Measurements from ENCODE around the gene MPC1. TPM values are rescaled to one million over a fixed set of nuclear protein-coding genes. Genes with fewer than 3 reads are reported as not detected.

Gene MPC1
- total RNA-seq, 2 experiments from 2014 or later = 32.8 to 36.7 TPM

DNA sequence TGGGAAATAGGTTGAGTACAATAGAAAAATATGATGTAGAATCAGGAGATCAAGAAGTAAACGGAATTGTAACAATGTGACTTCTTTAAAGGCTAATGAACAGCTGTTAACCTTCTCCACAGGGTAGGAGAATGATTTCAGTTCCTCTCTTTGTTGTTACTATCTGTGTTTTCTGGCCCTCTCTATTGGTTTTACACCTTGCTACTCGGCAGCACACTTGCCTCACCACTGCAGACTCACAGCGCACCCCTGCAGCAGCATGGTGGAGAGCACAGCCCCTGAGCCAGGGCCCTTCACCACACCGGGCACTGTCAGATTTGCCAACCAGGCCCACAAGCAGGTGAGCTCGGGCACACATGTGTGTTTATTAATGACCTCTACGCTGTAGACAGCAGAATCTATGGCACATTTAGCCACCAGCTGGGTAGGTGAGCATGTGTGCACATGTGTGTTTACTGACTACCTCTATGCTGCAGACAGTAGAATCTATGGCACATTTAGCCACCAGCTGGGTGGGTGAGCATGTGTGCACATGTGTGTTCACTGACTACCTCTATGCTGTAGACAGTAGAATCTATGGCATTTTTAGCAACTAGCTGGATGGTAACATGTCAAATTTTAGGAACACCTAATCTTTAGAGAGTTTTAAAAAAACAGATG is 57.2 kb downstream of the MPC1 start:
- Mint-ChIP-seq H3K27ac (no peak overlapping the region), H3K4me3 (no peak overlapping the region), H3K27me3 (ENCODE audit: low read depth) (no peaks in the 10 kb centered on the region), H3K36me3 (ENCODE audit: low read depth) (peaks cover 34% of the 10 kb centered on the region), H3K4me1 (ENCODE audit: low read depth) (no peaks in the 10 kb centered on the region), H3K9me3 (ENCODE audit: insufficient read depth) (no peaks in the 10 kb centered on the region)
- DNase-seq (no peak), ATAC-seq (no peak)
- ChIA-PET POLR2A (interaction anchor here (0.9 kb wide), 1 partner anchor 16 kb away, joined by 3 read pairs; the partner anchor contains the start of gene SFT2D1), CTCF (interaction anchor here (1.9 to 2.4 kb wide), 3 partner anchors 12 to 75 kb away, joined by 10 to 13 read pairs (median 12); no protein-coding TSS in a partner anchor)

GRCh38 chr6:166323395-166323794 is 59.3 kb downstream of the MPC1 start:
- peaks cover 27% of the 10 kb centered on the region for H3K36me3 Mint-ChIP-seq (ENCODE audit: low read depth)
- H3K4me3 Mint-ChIP-seq = no peak overlapping the region
- ChIA-PET POLR2A (no interaction called here), CTCF (interaction anchor here (1.2 to 2.8 kb wide), 2 partner anchors 10 to 58 kb away, joined by 4 to 18 read pairs; no protein-coding TSS in a partner anchor)
- no peaks in the 10 kb centered on the region for H3K27me3 Mint-ChIP-seq (ENCODE audit: low read depth)
- DNase-seq (no peak), ATAC-seq (no peak)
- H3K4me1 Mint-ChIP-seq (ENCODE audit: low read depth) = no peaks in the 10 kb centered on the region
- no peak overlapping the region for H3K27ac Mint-ChIP-seq
- H3K9me3 Mint-ChIP-seq (ENCODE audit: insufficient read depth) = no peaks in the 10 kb centered on the region

GRCh38 chr6:166318649-166319600 is 63.8 kb downstream of the MPC1 start:
- Mint-ChIP-seq H3K27me3 (ENCODE audit: low read depth) (peaks cover 4% of the 10 kb centered on the region), H3K9me3 (ENCODE audit: insufficient read depth) (no peaks in the 10 kb centered on the region), H3K4me1 (ENCODE audit: low read depth) (no peaks in the 10 kb centered on the region), H3K4me3 (no peak overlapping the region), H3K36me3 (ENCODE audit: low read depth) (peaks cover 7% of the 10 kb centered on the region), H3K27ac (no peak overlapping the region)
- ChIA-PET CTCF (interaction anchor here (0.9 to 2.6 kb wide), 6 partner anchors 63 to 1032 kb away, joined by 3 to 8 read pairs (median 4); no protein-coding TSS in a partner anchor), POLR2A (no interaction called here)
- DNase-seq = no peak
- ATAC-seq = no peak

DNA sequence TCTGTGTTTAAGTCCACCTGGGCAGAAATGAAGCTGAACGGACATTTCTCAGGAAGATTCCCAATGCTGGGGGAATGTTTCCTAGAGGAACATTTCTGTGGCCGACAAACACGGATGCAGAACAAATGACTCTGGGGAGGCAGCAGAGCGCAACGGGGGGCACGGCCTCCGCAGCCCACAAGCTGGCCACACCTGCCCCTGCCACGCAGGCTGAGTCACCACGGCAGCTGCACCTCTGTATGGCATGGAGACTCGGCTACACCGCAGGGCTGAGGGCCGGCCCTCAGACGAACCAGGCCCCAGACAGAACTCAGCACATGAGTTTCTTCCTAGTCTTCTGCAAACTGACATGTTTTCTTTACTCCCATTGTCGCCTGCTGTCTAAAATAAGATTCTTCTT is 64.5 kb downstream of the MPC1 start:
- Mint-ChIP-seq H3K36me3 (ENCODE audit: low read depth) (peaks cover 3% of the 10 kb centered on the region), H3K27me3 (ENCODE audit: low read depth) (peaks cover 5% of the 10 kb centered on the region), H3K4me1 (ENCODE audit: low read depth) (no peaks in the 10 kb centered on the region), H3K27ac (no peak overlapping the region), H3K9me3 (ENCODE audit: insufficient read depth) (no peaks in the 10 kb centered on the region), H3K4me3 (no peak overlapping the region)
- ATAC-seq (no peak), DNase-seq (no peak)
- ChIA-PET CTCF (interaction anchor here (0.9 to 2.6 kb wide), 4 partner anchors 63 to 1033 kb away, joined by 3 to 8 read pairs (median 6); no protein-coding TSS in a partner anchor), POLR2A (no interaction called here)

GRCh38 chr6:166317261-166318212 is 65.2 kb downstream of the MPC1 start:
- no peak overlapping the region for H3K27ac Mint-ChIP-seq
- H3K4me3 Mint-ChIP-seq = no peak overlapping the region
- CTCF ChIA-PET = interaction anchor here (1.0 to 2.6 kb wide), 3 partner anchors 64 to 85 kb away, joined by 3 to 8 read pairs (median 8); no protein-coding TSS in a partner anchor
- H3K36me3 Mint-ChIP-seq (ENCODE audit: low read depth) = peaks cover 2% of the 10 kb centered on the region
- ATAC-seq = no peak
- H3K27me3 Mint-ChIP-seq (ENCODE audit: low read depth) = peaks cover 9% of the 10 kb centered on the region
- no peaks in the 10 kb centered on the region for H3K9me3 Mint-ChIP-seq (ENCODE audit: insufficient read depth)
- POLR2A ChIA-PET = no interaction called here
- H3K4me1 Mint-ChIP-seq (ENCODE audit: low read depth) = peaks cover 1% of the 10 kb centered on the region
- DNase-seq = no peak

DNA sequence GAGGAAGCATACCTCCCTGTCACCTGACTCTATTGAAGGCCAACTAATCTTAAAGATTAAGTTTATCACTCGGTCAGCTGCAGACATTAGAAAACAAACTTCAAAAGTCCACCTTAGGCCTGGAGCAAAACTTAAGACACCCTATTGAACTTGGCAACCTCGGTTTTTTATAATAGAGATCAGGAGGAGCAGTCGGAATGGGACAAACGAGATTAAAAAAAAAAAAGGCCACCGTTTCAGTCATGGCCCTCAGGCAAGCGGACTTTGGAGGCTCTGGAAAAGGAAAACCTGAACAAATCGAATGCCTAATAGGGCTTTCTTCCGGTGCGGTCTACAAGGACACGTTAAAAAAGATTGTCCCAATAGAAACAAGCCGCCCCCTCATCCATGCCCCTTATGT is 67.3 kb downstream of the MPC1 start:
- DNase-seq (no peak), ATAC-seq (no peak)
- ChIA-PET CTCF (no interaction called here), POLR2A (no interaction called here)
- H3K4me3 Mint-ChIP-seq = no peak overlapping the region
- H3K27me3 Mint-ChIP-seq (ENCODE audit: low read depth) = peaks cover 14% of the 10 kb centered on the region
- H3K4me1 Mint-ChIP-seq (ENCODE audit: low read depth) = peaks cover 1% of the 10 kb centered on the region
- H3K36me3 Mint-ChIP-seq (ENCODE audit: low read depth) = no peaks in the 10 kb centered on the region
- no peaks in the 10 kb centered on the region for H3K9me3 Mint-ChIP-seq (ENCODE audit: insufficient read depth)
- no peak overlapping the region for H3K27ac Mint-ChIP-seq

Other genes starting within 250 kb of the MPC1 start
- not detected for gene TBXT, start 215.1 kb downstream of the MPC1 start, total RNA-seq
- gene PRR18, start 74.5 kb downstream of the MPC1 start, total RNA-seq = not detected
- gene SFT2D1, start 40.4 kb downstream of the MPC1 start, total RNA-seq = 10 to 100 TPM; 27.7 to 30.5 TPM
- gene RAMACL, start 203.7 kb upstream of the MPC1 start, total RNA-seq = under 1 TPM; 0.16 to 0.29 TPM
- gene RPS6KA2, start 244.3 kb upstream of the MPC1 start, total RNA-seq = 1 to 10 TPM; 1.6 to 1.9 TPM